NT2/D1 (cell line): ENCODE results near the gene USB1.

ENCODE experiments used
- YY1 ChIP-seq: IDR thresholded peaks from 2 replicates; pipeline ENCODE4 v1.6.1; 2011; ENCODE audit not compliant: insufficient read length, insufficient read depth
- ZNF274 ChIP-seq: IDR thresholded peaks from 2 replicates; pipeline ENCODE4 v1.6.1; 2011; ENCODE audit warnings: mild to moderate bottlenecking, low read depth, low read length

DNA sequence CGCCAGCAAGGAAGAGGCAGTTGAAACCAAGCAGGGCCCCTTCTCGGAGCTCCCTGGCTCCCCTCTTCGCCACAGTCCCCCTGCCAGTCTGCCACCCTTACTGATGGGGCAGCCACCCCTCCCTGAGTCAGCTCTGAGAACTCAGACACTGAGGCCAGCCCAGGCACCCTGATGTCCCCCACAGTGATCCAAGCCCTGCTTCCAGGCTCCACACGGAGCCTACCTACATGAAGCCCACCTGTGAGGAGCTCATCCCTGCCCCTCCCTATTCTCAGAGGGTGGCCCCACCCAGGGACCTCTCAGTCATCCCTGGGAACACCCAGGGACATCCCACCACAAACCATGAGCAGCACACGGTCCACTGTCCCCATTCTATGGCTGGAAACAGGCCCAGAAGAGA, 39.2 kb upstream of the USB1 start:
- TF ChIP-seq YY1 (no peak), ZNF274 (no peak)
